GM12891 (cell line): ENCODE measurements around the gene ARHGEF25.
A peak's percentile ranks its signal among the peaks of the same experiment; 100 is the strongest.
"Not testable (repeated sequence)": the region's sequence is repeated elsewhere in the genome, so short reads cannot be mapped to it uniquely, and the experiment has no call there.

ENCODE experiments used
- DNase-seq: peaks from one replicate; pipeline ENCODE4 v3.0.0; 2011; ENCODE audit warnings: low spot score; ENCODE audit not compliant: insufficient read length
- FAIRE-seq: peaks from 2 replicates; lab custom pipeline; 2011; peaks lifted over from hg19 to GRCh38; lab: Jason Lieb, UNC
- PAX5 ChIP-seq: IDR thresholded peaks from 2 replicates; pipeline ENCODE4 v1.6.1; 2011; ENCODE audit warnings: low read length, moderate library complexity, mild to moderate bottlenecking; ENCODE audit not compliant: insufficient read depth, severe bottlenecking
- POLR2A ChIP-seq: IDR thresholded peaks from 2 replicates; pipeline ENCODE4 v1.6.1; 2011; ENCODE audit warnings: low read depth, low read length, control low read depth
- POLR2AphosphoS5 ChIP-seq: IDR thresholded peaks from 2 replicates; pipeline ENCODE4 v1.6.1; 2011; ENCODE audit warnings: low read depth, low read length, control low read depth
- POU2F2 ChIP-seq: IDR thresholded peaks from 2 replicates; pipeline ENCODE4 v1.6.1; 2011; ENCODE audit warnings: low read depth, mild to moderate bottlenecking, control low read depth, low read length, moderate library complexity
- SPI1 ChIP-seq: IDR thresholded peaks from 2 replicates; pipeline ENCODE4 v1.6.1; 2011; ENCODE audit warnings: low read depth, low read length, control low read depth
- TAF1 ChIP-seq: IDR thresholded peaks from 2 replicates; pipeline ENCODE4 v1.6.1; 2011; ENCODE audit warnings: low read depth, low read length, control low read depth

Gene ARHGEF25

GRCh38 chr12:57584690-57585089 lies 26.5 kb upstream of the ARHGEF25 start:
- FAIRE-seq (no peak), DNase-seq (no peak)
- TF ChIP-seq SPI1 (0 out of 2 replicates have a peak, but pooled peaks have one; percentile 19), PAX5 (no peak)

- no peak for DNase-seq
- no peak for FAIRE-seq
- no peak for TF ChIP-seq POLR2A
- no peak for TF ChIP-seq POLR2AphosphoS5
- TF ChIP-seq PAX5, result no peak
- TF ChIP-seq SPI1, result no peak
- TF ChIP-seq POU2F2, result no peak
- TF ChIP-seq TAF1, result no peak
Observed at GRCh38 chr12:57585156-57585555, 26.1 kb upstream of the ARHGEF25 start.

- FAIRE-seq, result no peak
- TF ChIP-seq PAX5 (no peak), POU2F2 (no peak), TAF1 (no peak), POLR2AphosphoS5 (no peak), SPI1 (no peak), POLR2A (no peak)
- no peak for DNase-seq
Observed at GRCh38 chr12:57586128-57586527, 25.1 kb upstream of the ARHGEF25 start.

- no peak for DNase-seq
- FAIRE-seq, result no peak
- TF ChIP-seq SPI1 (no peak), TAF1 (no peak), POU2F2 (no peak), PAX5 (no peak), POLR2A (no peak), POLR2AphosphoS5 (no peak)
Observed at GRCh38 chr12:57586832-57587429, 24.3 kb upstream of the ARHGEF25 start.

- not testable (repeated sequence) for DNase-seq, FAIRE-seq
Observed at GRCh38 chr12:57588951-57589610, 22.2 kb upstream of the ARHGEF25 start.

GRCh38 chr12:57590479-57590863 lies 20.8 kb upstream of the ARHGEF25 start:
- FAIRE-seq (no peak), DNase-seq (no peak)
- TF ChIP-seq TAF1, result no peak
- TF ChIP-seq POU2F2, result no peak
- no peak for TF ChIP-seq POLR2A
- no peak for TF ChIP-seq SPI1
- no peak for TF ChIP-seq POLR2AphosphoS5
- TF ChIP-seq PAX5, result no peak

- DNase-seq, result peak; percentile 96
Observed at GRCh38 chr12:57590864-57591781, 20.1 kb upstream of the ARHGEF25 start, which contains the start of gene PIP4K2C. TSS of gene PIP4K2C (plus strand) at chr12:57591192. CDS start at chr12:57591290, 98 bp downstream.

GRCh38 chr12:57591782-57592325 lies 19.4 kb upstream of the ARHGEF25 start:
- no peak for DNase-seq
- FAIRE-seq, result no peak
- no peak for TF ChIP-seq POLR2A
- TF ChIP-seq SPI1, result no peak
- no peak for TF ChIP-seq POLR2AphosphoS5
- TF ChIP-seq PAX5, result no peak
- no peak for TF ChIP-seq POU2F2
- no peak for TF ChIP-seq TAF1

More at GRCh38 chr12:57590864-57591781, 20.1 kb upstream of the ARHGEF25 start, which contains the start of gene PIP4K2C:
- TF ChIP-seq POLR2AphosphoS5 (peak; percentile 86), POLR2A (peak; percentile 77), TAF1 (peak; percentile 76; the same call in 1 of the 2 replicates), SPI1 (no peak)
- peak; percentile 91 for FAIRE-seq

- DNase-seq (no peak), FAIRE-seq (no peak)
- TF ChIP-seq POU2F2, result no peak
Observed at GRCh38 chr12:57592551-57593165, 18.6 kb upstream of the ARHGEF25 start.
